Posterior vena cava (tissue), 2 donors: ENCODE results near the gene P3H1. TPM values are rescaled to one million over a fixed set of nuclear protein-coding genes. Genes with fewer than 3 reads are reported as not detected.
"Not testable (repeated sequence)": the region's sequence is repeated elsewhere in the genome, so short reads cannot be mapped to it uniquely, and the experiment has no call there.

ENCODE experiments used
- DNase-seq: peaks from one replicate; pipeline ENCODE4 v3.0.0-alpha.2; 2020; ENCODE audit warnings: low spot score
- intact Hi-C, 2 donors: fragments of 100-400 bp; cut with DNase I; formaldehyde crosslinking; loops; one replicate each; pipeline versions ENCODE4 v1.14.1 to v1.14.2; 2022 to 2023
- long read RNA-seq, 2 donors: library from polyadenylated mRNA; unstranded; transcript quantifications; one replicate each; pipeline ENCODE4 v2.0.0, GENCODE V29; 2020 to 2021
- total RNA-seq, 2 donors: library from RNA; stranded (reverse); fragmentation: NEBNext Ultra II Directional; extraction: Animal tissue kit (Norgen Biotek cat#: 25700); gene quantifications; one replicate each; pipeline ENCODE4 v1.2.1, GENCODE V29; 2021
- donor health status: DM: yes; HTN: yes; CAD: no.
- donor health status: DM: yes; HTN: yes; CAD: no.

P3H1 gene, protein sequence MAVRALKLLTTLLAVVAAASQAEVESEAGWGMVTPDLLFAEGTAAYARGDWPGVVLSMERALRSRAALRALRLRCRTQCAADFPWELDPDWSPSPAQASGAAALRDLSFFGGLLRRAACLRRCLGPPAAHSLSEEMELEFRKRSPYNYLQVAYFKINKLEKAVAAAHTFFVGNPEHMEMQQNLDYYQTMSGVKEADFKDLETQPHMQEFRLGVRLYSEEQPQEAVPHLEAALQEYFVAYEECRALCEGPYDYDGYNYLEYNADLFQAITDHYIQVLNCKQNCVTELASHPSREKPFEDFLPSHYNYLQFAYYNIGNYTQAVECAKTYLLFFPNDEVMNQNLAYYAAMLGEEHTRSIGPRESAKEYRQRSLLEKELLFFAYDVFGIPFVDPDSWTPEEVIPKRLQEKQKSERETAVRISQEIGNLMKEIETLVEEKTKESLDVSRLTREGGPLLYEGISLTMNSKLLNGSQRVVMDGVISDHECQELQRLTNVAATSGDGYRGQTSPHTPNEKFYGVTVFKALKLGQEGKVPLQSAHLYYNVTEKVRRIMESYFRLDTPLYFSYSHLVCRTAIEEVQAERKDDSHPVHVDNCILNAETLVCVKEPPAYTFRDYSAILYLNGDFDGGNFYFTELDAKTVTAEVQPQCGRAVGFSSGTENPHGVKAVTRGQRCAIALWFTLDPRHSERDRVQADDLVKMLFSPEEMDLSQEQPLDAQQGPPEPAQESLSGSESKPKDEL
- total RNA-seq, result 10 to 100 TPM; 28.4 to 45.0 TPM
- long read RNA-seq, donor 1, transcript P3H1-202 (15 exons, 2,585 nt), result major isoform, 19 of 29 reads
- long read RNA-seq, donor 1, partial matches to known transcripts, result 5 of 29 reads
- long read RNA-seq, donor 1, other reads (novel, unspliced or antisense), result 2 of 29 reads
- long read RNA-seq, donor 2, transcript P3H1-202 (15 exons, 2,585 nt), result major isoform, 23 of 48 reads
- long read RNA-seq, donor 2, transcript P3H1-204 (15 exons, 2,705 nt), result minor isoform, 7 of 48 reads
- long read RNA-seq, donor 2, partial matches to known transcripts, result 6 of 48 reads
- long read RNA-seq, donor 2, other reads (novel, unspliced or antisense), result 8 of 48 reads

DNA sequence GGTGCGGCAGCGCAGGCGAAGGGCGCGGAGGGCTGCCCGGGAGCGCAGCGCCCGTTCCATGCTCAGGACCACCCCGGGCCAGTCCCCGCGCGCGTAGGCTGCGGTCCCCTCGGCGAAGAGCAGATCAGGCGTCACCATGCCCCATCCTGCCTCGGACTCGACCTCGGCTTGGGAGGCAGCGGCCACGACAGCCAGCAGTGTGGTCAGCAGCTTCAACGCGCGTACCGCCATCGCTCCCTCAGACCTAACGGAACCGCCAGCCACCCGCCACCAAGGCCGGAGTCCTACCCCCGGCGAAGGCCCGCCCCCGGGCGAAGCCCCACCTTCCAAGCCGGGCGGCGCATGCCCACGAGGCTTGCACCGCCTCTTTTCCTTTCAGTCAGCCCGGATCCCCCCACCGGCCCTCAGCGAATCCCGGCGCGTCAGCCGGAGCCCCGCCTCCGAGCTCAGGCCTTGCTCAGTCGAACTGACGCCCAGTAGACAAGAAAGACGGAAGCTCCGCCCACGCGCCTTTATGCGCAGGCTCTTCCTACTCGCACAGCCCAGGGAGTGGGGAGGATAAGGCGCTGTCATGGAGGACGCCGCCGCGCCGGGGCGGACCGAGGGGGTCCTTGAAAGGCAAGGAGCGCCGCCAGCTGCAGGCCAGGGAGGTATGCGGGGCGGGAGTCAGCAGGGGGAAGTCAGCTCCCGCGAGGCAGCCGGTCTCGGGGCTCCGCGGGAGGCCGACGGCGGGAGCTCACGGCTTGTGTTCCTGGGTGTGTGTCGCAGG is at the start of gene P3H1, which contains the start of gene C1orf50:
P3H1 (minus strand) TSS at position 288 of the 769 bp plus-strand sequence; CDS start at position 231, 57 bp downstream.
C1orf50 (plus strand) TSS at position 509 of the 769 bp plus-strand sequence; CDS start at position 572, 63 bp downstream.
- intact Hi-C loops, result loop anchor here in 1 of 2 donors (5.0 kb wide), 1 partner anchor 80 kb away; the partner anchor contains the start of gene ZNF691

DNA sequence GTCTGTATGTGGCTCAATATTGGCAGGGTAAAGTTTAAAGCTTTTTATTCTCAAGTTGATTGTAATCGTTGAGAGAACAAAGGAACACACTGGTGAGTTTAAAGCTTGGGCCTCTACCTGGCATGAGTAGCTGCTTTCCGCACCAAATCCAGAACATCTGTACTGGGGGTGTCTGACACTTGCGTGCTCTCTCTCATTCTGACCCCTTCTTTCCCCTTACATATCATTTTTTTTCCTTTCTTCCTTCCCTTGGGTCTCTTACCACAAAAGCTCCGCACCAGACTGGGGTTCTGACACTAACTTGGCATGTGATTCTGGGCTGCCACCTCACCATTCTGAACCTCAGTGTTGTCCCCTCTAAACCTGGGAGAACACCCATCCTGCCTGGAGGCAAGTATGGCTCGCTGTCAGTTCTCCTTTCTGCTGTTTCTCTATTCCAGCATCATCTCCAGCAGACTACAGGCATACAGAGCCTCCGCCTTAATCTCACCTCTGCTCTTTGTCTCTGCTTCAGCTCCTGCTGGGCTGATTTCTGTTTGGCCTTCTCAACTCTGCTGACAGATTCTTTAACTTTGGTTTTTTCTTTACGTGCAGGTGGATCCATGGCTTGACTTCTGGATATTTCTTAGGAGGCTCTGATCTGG is 49.2 kb upstream of the P3H1 start:
- no peak for DNase-seq
- intact Hi-C loops, result no loop called here

More for the DNA sequence above, at the start of gene P3H1, which contains the start of gene C1orf50:
- peak; percentile 100 for DNase-seq

DNA sequence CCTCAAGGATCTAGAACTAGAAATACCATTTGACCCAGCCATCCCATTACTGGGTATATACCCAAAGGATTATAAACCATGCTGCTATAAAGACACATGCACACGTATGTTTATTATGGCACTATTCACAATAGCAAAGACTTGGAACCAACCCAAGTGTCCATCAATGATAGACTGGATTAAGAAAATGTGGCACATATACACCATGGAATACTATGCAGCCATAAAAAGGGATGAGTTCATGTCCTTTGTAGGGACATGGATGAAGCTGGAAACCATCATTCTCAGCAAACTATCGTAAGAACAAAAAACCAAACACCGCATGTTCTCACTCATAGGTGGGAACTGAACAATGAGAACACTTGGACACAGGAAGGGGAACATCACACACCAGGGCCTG is 48.0 kb upstream of the P3H1 start:
- intact Hi-C loops, DNase-seq: not testable (repeated sequence)

DNA sequence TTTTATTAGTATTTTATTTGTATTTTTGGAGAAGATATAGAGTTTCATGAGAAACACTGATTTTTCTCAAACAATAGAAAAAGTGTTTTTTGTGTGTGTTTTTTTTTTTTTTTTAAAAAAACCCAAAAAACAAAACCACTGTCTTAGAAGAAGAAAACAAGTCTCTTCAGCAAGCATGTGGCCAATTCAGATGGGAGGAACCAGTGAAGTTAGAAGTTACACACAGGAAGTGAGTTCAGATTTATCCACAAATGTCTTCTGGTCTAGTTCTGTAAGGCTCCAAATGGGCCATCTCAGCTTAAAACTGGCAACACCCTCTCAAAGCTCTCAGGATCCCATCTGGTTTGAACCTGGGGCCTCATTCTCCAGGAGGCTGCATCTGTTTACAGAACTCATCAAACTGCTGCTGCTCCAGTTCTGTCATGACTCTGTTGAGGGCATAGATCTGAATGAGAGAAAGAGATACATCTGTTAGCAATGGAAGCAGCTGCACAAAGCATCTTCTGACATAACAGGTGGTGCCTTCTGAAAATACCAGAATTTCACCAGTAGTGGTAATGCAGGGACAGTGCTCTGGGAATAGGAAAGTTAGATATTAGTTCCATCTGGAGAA is 40.3 kb upstream of the P3H1 start:
- intact Hi-C loops, result no loop called here

DNA sequence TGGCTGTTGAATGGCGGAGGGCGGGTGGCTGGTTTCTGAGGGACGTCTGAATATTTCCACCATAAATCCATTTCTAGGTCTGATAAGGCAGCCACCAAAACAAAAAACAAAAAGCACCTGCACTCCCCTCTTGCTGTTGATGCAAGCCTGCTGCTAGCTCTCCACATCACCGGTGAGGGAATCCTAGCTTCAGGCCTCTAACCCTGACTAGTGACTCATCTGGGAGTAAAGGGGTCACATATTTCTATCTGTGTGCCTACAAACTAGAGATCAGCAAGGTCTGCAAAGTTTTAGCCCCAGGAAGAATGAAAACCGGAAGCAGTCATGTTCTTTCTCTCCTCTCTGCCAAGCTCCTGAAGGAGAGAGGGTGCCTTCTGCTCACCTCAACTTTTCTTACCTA is 39.8 kb upstream of the P3H1 start:
- intact Hi-C loops, result no loop called here
- no peak for DNase-seq

More for the DNA sequence above, 40.3 kb upstream of the P3H1 start:
- no peak for DNase-seq

DNA sequence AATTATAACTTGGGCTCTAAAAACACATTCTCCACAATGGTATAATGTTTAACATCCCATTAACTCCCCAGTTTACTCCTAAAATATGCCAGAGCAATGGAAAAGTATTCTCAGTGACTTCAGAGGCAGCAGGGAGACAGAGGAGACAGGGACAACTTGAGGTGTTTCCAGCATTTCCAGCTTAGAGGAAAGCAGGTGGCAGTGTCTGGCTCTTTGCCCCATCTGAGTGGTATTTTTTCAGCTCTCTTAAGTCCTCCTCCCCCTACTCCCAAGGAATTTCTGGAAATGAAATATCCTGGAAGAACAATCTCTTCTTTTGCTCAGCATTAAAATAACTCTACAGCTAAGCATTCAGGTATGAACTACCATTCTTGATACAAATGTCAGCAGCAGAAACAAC is 39.3 kb upstream of the P3H1 start:
- intact Hi-C loops, result no loop called here
- no peak for DNase-seq

DNA sequence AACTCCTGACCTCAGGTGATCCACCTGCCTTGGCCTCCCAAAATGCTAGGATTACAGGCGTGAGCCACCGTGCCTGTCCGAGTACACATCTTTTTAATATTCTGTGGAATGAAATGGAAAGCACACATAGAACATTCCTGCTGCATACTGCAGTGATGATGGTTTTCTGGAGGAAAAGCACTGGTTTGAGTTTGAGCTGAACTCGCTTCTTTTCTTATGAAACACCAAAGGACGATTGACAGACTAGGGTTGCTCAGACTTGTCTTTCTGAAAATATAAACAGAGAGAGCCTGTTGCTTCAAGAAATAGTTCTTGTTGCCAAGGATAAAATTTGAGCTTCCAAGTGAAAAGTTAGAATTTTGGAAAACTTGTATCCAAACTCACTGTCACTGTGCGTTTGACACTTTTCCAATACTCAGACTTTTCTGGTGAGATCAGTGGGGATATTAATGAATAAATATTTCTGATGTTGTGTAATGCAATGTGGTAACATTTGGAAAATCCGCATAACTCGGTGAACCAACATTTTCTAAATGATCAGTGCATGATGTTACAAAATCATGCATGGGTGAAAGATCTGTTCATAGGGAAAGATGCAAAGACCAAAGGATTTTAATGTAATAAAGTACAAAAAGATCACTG is 35.1 kb upstream of the P3H1 start:
- DNase-seq, result no peak
- intact Hi-C loops, result loop anchor here in 1 of 2 donors (1.0 kb wide), 1 partner anchor 24 kb away; no protein-coding TSS in a partner anchor

DNA sequence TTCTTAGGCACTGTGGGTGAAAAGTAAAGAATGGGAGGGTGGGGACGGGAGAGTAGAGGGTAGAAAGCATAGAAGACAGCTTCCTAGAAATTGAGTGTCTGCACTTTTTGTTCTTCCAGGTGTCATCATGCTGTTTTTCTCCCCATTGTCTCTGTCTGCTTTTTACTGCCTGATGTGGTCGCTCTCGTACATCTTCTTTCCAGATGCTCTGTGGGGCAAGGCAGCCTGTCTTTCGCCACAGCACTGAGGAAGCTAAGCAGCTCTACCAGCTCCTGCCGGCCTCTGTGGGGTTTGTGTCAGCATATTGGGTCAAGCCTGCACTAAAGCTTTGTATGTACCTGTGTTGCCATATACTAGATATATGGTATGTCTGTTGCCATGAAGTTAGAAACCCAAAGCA is 31.2 kb upstream of the P3H1 start:
- intact Hi-C loops, result no loop called here
- DNase-seq, result no peak

DNA sequence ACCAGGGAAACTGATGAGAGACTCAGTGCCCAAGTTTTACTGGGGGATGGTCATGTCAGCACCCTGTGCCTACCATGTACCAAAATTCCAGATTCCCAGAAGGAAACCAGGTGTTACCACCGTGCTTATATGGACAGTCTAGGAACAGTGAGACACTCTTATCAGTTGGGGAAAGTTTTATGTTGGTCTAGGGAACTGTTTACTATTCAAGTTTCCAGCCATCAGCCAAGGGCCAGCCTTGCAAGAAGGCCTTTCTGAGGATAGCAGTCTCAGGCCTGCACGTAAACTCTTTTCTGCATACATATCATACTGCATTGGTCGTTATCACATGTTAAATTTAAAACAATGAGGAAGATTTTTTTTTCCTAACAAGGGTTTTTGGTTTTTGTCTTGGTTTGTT is 30.6 kb upstream of the P3H1 start:
- intact Hi-C loops, result no loop called here
- no peak for DNase-seq

DNA sequence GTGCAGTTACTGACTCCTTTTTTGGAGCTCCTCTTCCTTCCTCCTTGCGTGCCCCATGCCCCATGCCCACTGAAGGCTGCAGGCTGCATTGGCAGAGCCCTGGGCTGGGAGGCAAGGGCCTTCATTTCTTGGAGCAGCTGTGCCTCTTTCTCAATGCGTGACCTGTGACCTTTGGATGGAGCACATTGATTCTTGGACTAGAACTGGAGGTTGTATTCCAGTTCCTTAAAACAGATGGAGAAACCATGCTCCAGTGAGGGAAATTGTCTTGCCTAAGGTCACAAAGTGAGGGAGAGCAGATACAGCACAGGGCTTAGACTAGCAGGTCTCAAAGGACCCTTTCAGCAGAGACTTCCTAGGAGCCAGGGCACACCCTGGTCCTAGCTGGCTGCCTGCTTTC is 27.0 kb upstream of the P3H1 start:
- intact Hi-C loops, result no loop called here
- no peak for DNase-seq

DNA sequence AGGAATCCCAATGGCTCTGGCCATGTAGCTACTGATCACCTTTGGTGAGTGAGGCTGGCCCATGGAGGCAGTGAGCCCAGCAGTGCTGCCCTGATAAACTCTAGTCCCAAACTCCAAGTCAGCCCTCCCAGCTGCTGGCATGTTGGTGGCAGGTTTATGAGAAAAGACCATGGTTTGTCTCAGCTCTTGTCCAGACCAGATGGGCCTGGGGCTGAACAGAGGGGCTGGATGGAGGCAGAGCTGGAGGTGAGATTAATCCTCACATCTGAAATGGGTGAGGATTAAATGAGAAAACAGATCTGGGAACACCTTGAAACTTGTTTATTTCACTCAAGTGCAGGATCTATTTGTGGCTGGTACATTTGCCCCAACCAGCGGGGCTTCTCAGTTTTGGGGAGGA is 21.2 kb upstream of the P3H1 start:
- DNase-seq, result no peak
- intact Hi-C loops, result no loop called here

DNA sequence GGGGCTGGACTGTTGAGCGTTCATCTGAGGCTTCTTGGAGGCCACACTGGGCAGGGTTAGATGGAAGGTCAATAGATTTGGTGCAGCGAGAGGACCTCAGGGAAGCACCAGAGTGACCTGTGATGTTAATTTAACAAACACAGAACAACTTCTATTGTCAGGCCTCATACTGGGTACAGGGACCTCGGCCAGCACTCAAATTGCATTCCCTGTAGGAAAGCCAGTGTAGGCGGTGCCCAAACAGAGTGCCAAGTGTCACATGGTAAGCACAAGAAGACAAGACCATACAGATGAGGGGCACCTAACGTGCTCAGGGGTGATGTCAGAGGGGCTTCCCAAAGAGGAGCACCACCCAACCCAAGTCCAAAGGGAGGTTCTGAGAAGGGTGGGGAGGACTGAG is 19.3 kb upstream of the P3H1 start:
- intact Hi-C loops, result no loop called here
- no peak for DNase-seq

DNA sequence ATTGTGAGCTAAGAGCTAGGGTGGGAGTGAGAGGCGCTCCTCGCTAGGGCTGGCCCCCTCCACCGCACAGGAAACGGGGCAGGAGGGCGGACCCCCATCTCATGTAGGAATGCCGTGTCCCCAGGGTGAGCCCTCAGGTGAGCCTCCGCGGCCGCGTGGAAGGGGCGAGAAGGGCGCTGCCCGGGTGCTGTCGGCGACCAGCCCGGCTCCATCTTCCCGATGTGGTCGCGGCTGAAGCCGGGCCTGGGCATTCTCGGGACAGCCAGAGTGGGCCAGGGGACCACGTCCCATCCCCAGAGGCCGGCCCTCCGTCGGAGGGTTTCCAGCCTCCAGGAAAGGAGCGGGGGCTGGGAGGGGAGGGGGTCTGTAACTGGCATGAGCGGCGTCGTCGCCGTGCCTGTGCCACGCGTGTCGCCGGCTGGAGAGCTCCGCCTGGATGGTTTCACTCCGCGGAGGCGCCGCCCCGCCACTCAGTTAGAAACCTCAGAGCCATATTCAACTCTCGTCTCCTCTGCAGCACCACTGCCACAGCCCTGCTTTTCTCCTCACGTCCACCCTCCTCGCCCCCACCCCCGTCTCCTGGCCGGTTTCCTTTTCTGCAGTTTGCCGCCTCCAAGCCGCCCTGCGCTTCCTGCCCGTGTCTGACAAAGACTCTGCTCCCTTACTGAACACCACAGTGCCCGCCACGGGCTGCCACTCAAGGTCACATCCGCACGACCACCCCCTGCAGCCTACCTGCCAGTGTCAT is 18.3 kb upstream of the P3H1 start, which contains the start of gene TMEM269:
TMEM269 (plus strand) TSS at position 46 of the 748 bp plus-strand sequence. CDS start 4,903 bp downstream, outside the sequence.
- intact Hi-C loops, result no loop called here
- peak; percentile 85 for DNase-seq

DNA sequence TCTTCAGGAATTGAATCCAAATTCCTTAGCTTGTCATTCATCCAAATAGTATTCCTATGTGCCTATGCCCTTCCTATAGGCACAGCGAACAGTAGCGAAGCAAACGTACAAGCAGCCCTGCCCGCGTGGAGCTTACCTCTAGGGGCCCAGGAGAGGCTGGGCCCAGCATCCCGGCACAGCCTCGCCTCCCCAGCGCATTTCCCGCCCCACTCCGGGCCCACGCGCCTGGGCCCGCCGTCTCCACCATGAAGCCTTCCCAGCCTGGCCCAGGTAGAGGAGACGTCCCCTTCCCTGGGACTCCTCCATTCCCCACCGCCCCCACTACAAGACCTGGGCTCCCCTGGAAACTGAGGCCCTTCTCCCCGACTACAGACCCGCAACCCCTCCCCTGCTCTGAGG is 17.7 kb upstream of the P3H1 start:
- no peak for DNase-seq
- intact Hi-C loops, result no loop called here

DNA sequence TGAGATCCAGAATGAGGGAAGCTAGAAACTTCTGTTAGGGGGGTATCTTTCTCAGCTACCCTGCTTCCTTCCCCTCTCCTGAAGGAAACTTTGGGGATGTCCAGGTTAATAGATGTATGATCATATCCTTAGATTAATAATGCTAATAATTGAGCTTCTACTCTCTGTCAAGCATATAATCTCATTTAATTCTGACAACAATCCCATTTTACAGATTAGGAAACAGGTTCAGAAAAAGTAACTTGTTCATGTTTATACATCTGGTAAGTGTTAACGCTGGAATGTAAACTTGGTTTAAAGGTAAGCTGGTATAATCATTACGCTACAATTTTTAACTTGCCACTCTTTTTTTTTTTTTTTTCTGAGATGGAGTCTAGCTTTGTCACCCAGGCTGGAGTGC is 16.3 kb upstream of the P3H1 start:
- DNase-seq, result no peak
- intact Hi-C loops, result no loop called here

DNA sequence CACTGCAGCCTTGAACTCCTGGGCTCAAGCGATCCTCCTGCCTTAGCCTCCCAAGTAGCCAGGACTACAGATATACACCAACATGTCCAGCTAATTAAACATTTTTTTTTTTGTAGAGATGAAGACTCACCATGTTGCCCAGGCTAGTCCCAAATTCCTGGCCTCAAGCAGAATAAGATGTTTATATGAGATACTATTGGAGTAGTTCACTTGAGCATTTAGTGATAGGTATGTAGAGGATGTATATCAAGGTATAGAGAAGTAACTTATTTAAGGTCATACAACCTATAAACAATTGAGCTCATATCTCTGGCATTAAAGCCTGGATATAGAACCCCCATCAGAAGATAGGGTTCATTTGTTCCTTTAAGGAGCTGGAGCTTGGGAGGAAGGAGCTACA is 13.3 kb upstream of the P3H1 start:
- DNase-seq, result no peak
- intact Hi-C loops, result no loop called here

DNA sequence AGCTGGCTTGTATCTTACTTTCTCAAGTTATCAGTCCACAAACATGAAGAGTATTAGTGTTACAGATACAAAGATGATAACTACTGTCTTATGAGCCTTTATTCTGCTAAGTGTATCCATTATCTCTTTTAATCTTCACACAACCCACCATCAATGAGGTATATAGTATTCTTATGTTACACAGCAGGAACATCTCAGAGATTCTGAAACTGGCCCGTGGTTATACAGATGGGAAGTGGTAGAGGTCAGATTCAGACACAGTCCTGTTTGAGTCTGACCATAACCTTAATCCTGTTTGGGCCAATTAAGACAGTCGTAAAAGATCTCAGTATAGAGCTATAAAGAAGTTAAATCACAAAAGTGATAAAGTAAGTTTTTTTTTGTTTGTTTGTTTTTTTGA is 12.9 kb upstream of the P3H1 start:
- no peak for DNase-seq
- intact Hi-C loops, result no loop called here
